Keratinocyte (primary cell): Measurements from ENCODE around the gene CCDC85B. TPM values are rescaled to one million over a fixed set of nuclear protein-coding genes. Genes with fewer than 3 reads are reported as not detected.

Experiments
- DNase-seq: peaks from one replicate; pipeline ENCODE4 v3.0.0-alpha.2; 2011; ENCODE audit warnings: low read depth, missing footprints, low spot score
- FAIRE-seq: peaks from 2 replicates; lab custom pipeline; 2011; peaks lifted over from hg19 to GRCh38; lab: Jason Lieb, UNC
- H2AFZ ChIP-seq: 2 replicates; pipeline ENCODE4 v1.6.0; 2012; ENCODE audit warnings: low read length, control low read depth, inconsistent platforms; ENCODE audit not compliant: control insufficient read depth
- H3K27ac ChIP-seq: 2 replicates; pipeline ENCODE4 v1.5.1; 2011; ENCODE audit warnings: low read length; ENCODE audit not compliant: control insufficient read depth, insufficient read depth
- H3K27me3 ChIP-seq: 3 replicates; pipeline ENCODE4 v1.6.0; 2011; ENCODE audit warnings: low read length; ENCODE audit not compliant: control insufficient read depth, insufficient read depth; ENCODE audit errors: extremely low read depth
- H3K36me3 ChIP-seq, 2 experiments: 2 replicates in 1 of 2; 3 replicates in 1 of 2; pipeline ENCODE4 v1.5.1; 2011; ENCODE audit warnings: low read length in 2 of 2, mild to moderate bottlenecking in 1 of 2; ENCODE audit not compliant: control insufficient read depth in 2 of 2, insufficient read depth in 2 of 2; ENCODE audit errors: extremely low read depth in 1 of 2
- H3K4me1 ChIP-seq: 3 replicates; pipeline ENCODE4 v1.5.1; 2011; ENCODE audit warnings: low read length; ENCODE audit not compliant: control insufficient read depth, insufficient read depth; ENCODE audit errors: extremely low read depth
- H3K4me2 ChIP-seq: 3 replicates; pipeline ENCODE4 v1.6.0; 2011; ENCODE audit warnings: low read depth, low read length; ENCODE audit not compliant: control insufficient read depth, insufficient read depth; ENCODE audit errors: extremely low read depth
- H3K4me3 ChIP-seq, 3 experiments: fragments of 200-600 bp in 1 of 3; sonication (generic) in 1 of 3; 2 replicates in 2 of 3; 3 replicates in 1 of 3; pipeline ENCODE4 v1.5.1; 2011 to 2016; ENCODE audit warnings: low read length in 3 of 3, mild to moderate bottlenecking in 3 of 3, control low read depth in 2 of 3, inconsistent platforms in 1 of 3, low read depth in 1 of 3, mixed read lengths in 1 of 3, mixed run types in 1 of 3, moderate library complexity in 1 of 3; ENCODE audit not compliant: control insufficient read depth in 2 of 3, insufficient read depth in 2 of 3; ENCODE audit errors: extremely low read depth in 1 of 3
- H3K79me2 ChIP-seq: 2 replicates; pipeline ENCODE4 v1.6.0; 2012; ENCODE audit warnings: low read length; ENCODE audit not compliant: control insufficient read depth, insufficient read depth
- H3K9ac ChIP-seq: 3 replicates; pipeline ENCODE4 v1.6.0; 2011; ENCODE audit warnings: low read length; ENCODE audit not compliant: control insufficient read depth, insufficient read depth; ENCODE audit errors: extremely low read depth
- H3K9me1 ChIP-seq: 3 replicates; pipeline ENCODE4 v1.6.0; 2011; ENCODE audit warnings: low read length; ENCODE audit not compliant: control insufficient read depth, insufficient read depth; ENCODE audit errors: extremely low read depth
- H3K9me3 ChIP-seq: 2 replicates; pipeline ENCODE4 v1.5.1; 2012; ENCODE audit warnings: low read depth, low read length; ENCODE audit not compliant: control insufficient read depth
- H4K20me1 ChIP-seq: 3 replicates; pipeline ENCODE4 v1.6.0; 2011; ENCODE audit warnings: low read length; ENCODE audit not compliant: control insufficient read depth, insufficient read depth; ENCODE audit errors: extremely low read depth
- CTCF ChIP-seq, 3 experiments: IDR thresholded peaks in 1 of 3; conservative IDR thresholded peaks in 1 of 3; optimal IDR thresholded peaks in 1 of 3; 2 replicates in 2 of 3; 3 replicates in 1 of 3; pipeline versions ENCODE3 to v1.5.1; 2011; ENCODE audit warnings: low read length in 3 of 3, mild to moderate bottlenecking in 3 of 3, moderate library complexity in 2 of 3, control low read depth in 1 of 3, inconsistent platforms in 1 of 3; ENCODE audit not compliant: insufficient read depth in 2 of 3; ENCODE audit errors: extremely low read depth in 1 of 3
- EZH2 ChIP-seq: IDR thresholded peaks from one replicate; pipeline ENCODE4 v1.6.1; 2012; ENCODE audit warnings: inconsistent platforms, mild to moderate bottlenecking, low read length, moderate library complexity
- dilution Hi-C: fragments of 300-500 bp; cut with MboI; formaldehyde crosslinking; loops from one replicate; pipeline ENCODE4 v1.7.0; 2020; ENCODE audit warnings: low sequenced_read_pairs; ENCODE audit not compliant: extremely low pct_ligation_motif_present
- polyA plus RNA-seq, 5 experiments: library from polyadenylated mRNA; depleted of rRNA in 3 of 5; stranded (reverse) in 3 of 5; stranded (forward) in 1 of 5; unstranded in 1 of 5; fragments of >200 nt; gene quantifications; 1 replicate in 1 of 5; 2 replicates in 3 of 5; 3 replicates in 1 of 5; pipeline versions ENCODE4 v1.2.1 to v1.2.3, GENCODE V29; 2011 to 2012; ENCODE audit warnings: missing spikeins in 2 of 5, low read depth in 1 of 5, low replicate concordance in 1 of 5

Gene CCDC85B
- polyA plus RNA-seq, 1 donor (not counting 4 experiments of a cell fraction or from before 2014, with no cell fraction given) = 4.1 TPM

GRCh38 chr11:65857500-65857852 lies 33.0 kb upstream of the CCDC85B start:
- H3K4me3 ChIP-seq = peak overlapping the region; percentile 83 to 96 (median 91)
- H3K36me3 ChIP-seq = peaks cover 36 to 48% of the 10 kb centered on the region in 2 experiments
- peak overlapping the region; percentile 83 for H3K9ac ChIP-seq
- peak overlapping the region; percentile 50 for H3K27ac ChIP-seq
- peaks cover 45% of the 10 kb centered on the region for H4K20me1 ChIP-seq
- TF ChIP-seq CTCF (optimal IDR thresholded peaks at IDR 0.05 in 1 of 3, IDR thresholded peaks at IDR 0.05 in 1 of 3, conservative IDR thresholded peaks at IDR 0.05 in 1 of 3; ENCODE audit: extremely low read depth in 1 of 3, insufficient read depth in 2 of 3, low read length in 3 of 3) = no peak
- no peak for TF ChIP-seq EZH2
- H3K27me3 ChIP-seq = no peaks in the 10 kb centered on the region
- H3K9me1 ChIP-seq = peaks cover 7% of the 10 kb centered on the region
- DNase-seq (no peak), FAIRE-seq (no peak)
- H3K79me2 ChIP-seq = peaks cover 61% of the 10 kb centered on the region
- dilution Hi-C loops = no loop called here
- H3K4me1 ChIP-seq = peaks cover 32% of the 10 kb centered on the region
- no peaks in the 10 kb centered on the region for H3K9me3 ChIP-seq
- no peak overlapping the region for H2AFZ ChIP-seq
- H3K4me2 ChIP-seq = peak overlapping the region; percentile 100

- peak within 1 kb of the TSS; percentile 90 for H3K27ac ChIP-seq
- peak within 1 kb of the TSS; percentile 83 for H3K9ac ChIP-seq
- peaks cover 43% of the 10 kb centered on the region for H4K20me1 ChIP-seq
- no peaks in the 10 kb centered on the region for H3K9me3 ChIP-seq
- no peak for FAIRE-seq
- TF ChIP-seq EZH2 = no peak
- TF ChIP-seq CTCF (optimal IDR thresholded peaks at IDR 0.05 in 1 of 3, IDR thresholded peaks at IDR 0.05 in 1 of 3, conservative IDR thresholded peaks at IDR 0.05 in 1 of 3; ENCODE audit: extremely low read depth in 1 of 3, insufficient read depth in 2 of 3, low read length in 3 of 3) = no peak
- peak within 1 kb of the TSS; percentile 71 for H2AFZ ChIP-seq
- peak; percentile 76 for DNase-seq
- peaks cover 7% of the 10 kb centered on the region for H3K9me1 ChIP-seq
- H3K4me3 ChIP-seq = peak within 1 kb of the TSS; percentile 83 to 96 (median 91)
- H3K4me2 ChIP-seq = peak within 1 kb of the TSS; percentile 100
- no peaks in the 10 kb centered on the region for H3K27me3 ChIP-seq
- dilution Hi-C loops = no loop called here
- peaks cover 32% of the 10 kb centered on the region for H3K4me1 ChIP-seq
- peaks cover 37 to 52% of the 10 kb centered on the region in 2 experiments for H3K36me3 ChIP-seq
- H3K79me2 ChIP-seq = peaks cover 67% of the 10 kb centered on the region
Measured at GRCh38 chr11:65857853-65858680, 32.4 kb upstream of the CCDC85B start, which contains the start of gene CFL1. TSS of gene CFL1 (minus strand) at chr11:65858180. CDS start at chr11:65858099, 81 bp downstream.
